HL-60/S4 treated with retinoic acid at 250 ng/mL for 4 days and 3 days (cell line): ENCODE results near the gene SLC13A5.
"Not testable (repeated sequence)": the region's sequence is repeated elsewhere in the genome, so short reads cannot be mapped to it uniquely, and the experiment has no call there.

ENCODE experiments used
- in situ Hi-C: fragments of 300-500 bp; cut with MboI; formaldehyde crosslinking; loops from 2 replicates; pipeline ENCODE4 v1.7.0; 2022; ENCODE audit warnings: low sequenced_read_pairs

SLC13A5 gene

GRCh38 chr17:6667516-6667915 is 45.7 kb downstream of the SLC13A5 start:
- in situ Hi-C loops, result loop anchor here (10.0 kb wide), 1 partner anchor 347 kb away; the partner anchor contains the start of gene RNASEK

- in situ Hi-C loops, result loop anchor here (10.0 kb wide), 1 partner anchor 348 kb away; the partner anchor contains the start of gene RNASEK
Observed at GRCh38 chr17:6666557-6666956, 46.6 kb downstream of the SLC13A5 start.

- in situ Hi-C loops, result loop anchor here (10.0 kb wide), 1 partner anchor 349 kb away; the partner anchor contains the start of gene RNASEK
Observed at GRCh38 chr17:6666077-6666521, 47.1 kb downstream of the SLC13A5 start.

DNA sequence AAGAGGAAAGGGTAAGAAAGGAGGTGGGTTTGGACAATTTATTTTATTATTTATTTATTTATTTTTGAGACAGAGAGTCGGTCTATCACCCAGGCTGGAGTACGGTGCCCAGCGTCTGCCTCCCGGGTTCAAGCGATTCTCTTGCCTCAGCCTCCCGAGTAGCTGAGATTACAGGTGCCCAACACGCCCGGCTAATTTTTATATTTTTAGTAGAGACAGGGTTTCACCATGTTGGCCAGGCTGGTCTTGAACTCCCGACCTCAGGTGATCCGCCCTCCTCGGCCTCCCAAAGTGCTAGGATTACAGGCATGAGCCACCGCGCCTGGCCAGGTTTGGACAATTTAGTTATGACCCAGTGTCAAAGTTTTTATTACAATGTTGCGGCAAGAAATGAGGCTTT is 50.0 kb downstream of the SLC13A5 start:
- in situ Hi-C loops, result loop anchor here (10.0 kb wide), 1 partner anchor 352 kb away; the partner anchor contains the start of gene RNASEK

GRCh38 chr17:6661464-6661848 is 51.7 kb downstream of the SLC13A5 start:
- in situ Hi-C loops, result loop anchor here (10.0 kb wide), 1 partner anchor 353 kb away; the partner anchor contains the start of gene RNASEK

DNA sequence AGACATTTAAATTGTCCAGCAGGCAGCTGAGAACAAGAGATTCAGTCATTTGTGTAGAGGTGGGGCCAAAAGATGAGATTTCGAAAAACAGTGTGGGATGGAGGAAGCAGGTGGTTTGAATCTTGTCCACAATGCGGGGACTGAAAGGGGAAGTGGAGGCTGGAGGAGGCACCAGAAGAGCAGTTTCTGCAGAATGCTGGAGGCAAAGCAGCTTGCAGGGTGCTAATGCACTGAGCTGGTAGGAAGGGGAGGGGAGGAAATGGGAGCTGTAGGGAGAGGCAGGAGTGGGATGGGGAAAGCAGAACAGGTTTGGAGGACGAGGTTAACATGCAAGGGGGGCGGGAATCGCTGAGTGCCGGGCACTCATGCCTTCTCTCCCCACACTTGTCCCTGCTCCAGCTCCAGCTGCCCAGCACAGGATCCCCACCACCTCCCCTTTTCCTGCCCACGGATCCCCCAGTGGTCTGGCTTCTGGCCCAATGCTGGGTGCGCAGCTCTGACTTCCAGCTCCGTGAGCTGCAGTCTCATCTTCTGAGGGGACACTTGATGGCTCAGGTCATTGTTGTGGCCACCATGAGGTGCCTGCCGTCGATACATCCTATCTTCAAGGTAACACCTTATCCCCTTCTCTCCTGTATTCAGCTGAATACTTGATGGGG is 52.2 kb downstream of the SLC13A5 start:
- in situ Hi-C loops, result loop anchor here (10.0 kb wide), 1 partner anchor 354 kb away; the partner anchor contains the start of gene RNASEK

DNA sequence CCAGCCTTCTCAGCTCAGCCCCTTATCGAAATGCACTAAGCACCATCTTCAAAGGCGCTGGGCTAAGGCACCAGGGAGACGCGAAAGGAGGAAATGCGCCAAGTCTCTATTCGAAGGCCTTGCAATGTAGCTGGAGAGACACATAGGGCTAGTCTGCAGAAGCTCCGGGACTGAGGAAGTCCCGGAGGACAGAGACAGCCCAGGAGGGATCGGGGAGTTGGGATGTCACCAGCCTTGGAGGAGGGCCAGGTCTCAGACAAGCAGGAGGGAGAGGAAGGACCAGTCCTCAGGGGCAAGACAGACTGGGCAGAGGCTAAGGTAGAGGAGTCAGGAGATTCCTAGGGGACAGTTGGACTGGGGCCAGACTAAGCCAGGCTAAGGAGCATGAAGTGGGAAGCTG is 53.1 kb downstream of the SLC13A5 start:
- in situ Hi-C loops, result loop anchor here (10.0 kb wide), 1 partner anchor 355 kb away; the partner anchor contains the start of gene RNASEK

- in situ Hi-C loops, result not testable (repeated sequence)
Observed at GRCh38 chr17:6658411-6658810, 54.8 kb downstream of the SLC13A5 start.

DNA sequence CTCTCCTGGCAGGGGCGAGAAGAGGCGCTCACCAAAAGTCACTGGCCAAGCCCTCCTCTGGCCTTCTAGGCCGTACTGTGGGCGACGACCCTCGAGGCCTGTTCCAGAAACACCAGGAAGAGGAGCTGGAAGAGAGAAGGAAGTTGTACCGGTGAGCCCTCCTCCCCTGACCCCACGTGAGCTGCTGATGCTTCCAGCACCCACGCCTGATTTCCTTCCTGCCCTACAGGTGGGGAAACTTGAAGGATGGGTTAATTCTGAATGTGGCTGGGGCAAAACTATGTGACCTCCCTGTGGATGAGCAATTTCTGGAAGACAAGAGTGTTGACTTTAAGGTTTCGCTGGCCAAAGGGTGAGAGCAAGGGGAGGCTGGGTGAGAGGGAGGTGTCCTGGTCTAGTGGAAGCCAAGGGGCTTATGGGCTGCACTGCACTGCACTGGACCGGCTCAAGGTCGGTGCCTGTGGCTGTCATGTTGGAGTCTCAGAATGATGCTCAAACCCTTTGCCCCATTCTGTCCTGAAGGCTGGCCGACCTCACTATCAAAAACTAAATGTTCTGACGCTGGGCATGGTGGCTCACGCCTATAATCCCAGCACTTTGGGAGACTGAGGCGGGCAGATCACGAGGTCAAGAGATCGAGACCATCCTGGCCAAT is 55.4 kb downstream of the SLC13A5 start:
- in situ Hi-C loops, result no loop called here

DNA sequence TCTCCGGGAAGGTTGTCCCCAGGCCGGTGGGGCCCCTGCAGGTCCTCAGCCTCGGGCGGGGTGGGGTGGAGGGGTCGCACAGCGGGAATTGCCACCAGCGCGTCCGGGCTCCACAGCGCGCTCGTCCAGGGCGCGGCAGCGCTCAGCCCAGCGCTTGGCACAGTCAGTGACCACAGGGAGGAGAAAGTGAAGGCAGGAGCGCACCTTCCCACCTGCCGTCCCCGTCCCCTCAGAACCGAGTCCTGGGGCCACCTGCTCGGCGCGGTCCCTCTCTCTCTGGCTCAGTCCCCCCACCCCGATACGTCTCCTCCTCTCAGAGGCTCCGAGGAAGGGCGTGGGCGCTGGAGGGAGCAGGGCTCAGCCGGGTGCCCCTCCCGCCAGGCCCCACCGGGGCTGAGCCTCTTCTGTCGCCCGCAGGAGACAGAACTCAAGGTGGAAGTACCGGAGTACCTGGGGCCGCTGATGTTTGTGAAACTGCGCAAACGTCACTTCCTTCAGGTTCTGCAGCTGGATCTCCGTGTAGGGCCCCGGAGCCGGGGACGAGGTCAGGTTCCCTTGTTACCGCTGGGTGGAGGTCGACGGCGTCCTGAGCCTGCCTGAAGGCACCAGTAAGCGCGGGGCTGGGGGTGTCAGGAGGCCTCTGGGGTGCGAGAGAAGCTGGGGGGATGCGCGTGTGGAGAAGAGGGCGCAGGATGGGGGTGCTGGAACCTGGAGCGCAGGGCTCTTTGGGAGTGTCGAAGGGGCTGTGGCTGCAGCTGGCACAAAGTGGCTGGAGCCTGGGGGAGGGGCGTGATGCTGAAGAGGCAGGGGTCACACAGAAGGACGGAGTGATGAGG is 56.2 kb downstream of the SLC13A5 start:
- in situ Hi-C loops, result not testable (repeated sequence)

DNA sequence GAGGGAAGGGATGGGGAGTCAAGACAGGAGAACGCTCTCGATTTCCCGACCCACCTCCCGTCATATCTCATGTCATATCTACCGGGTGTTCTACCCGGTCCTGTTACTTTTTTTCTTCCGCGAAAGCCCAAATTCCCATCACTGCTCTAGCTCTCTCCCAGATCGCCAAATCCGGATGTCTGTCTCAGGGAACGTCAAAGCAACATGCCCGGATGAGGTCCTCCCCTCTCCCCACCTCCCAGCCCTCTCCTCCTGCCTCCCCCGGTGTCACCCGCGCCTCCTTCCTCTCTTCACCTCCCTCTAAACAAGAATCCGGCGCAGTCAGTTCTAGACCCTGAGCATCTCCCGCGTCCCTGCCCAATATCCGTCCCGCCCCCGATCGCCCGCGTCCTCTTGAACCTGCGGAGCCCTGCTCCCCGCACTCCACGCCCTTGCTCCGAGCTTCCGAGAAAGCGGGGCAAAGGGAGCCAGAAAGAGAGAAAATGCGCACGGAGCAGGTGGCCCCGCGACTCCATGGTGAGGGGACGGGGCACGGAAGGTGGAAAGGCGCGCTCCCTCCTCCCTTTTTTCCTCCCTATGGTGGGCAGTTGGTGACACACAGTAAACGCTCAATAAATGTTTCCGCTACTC is 57.3 kb downstream of the SLC13A5 start:
- in situ Hi-C loops, result not testable (repeated sequence)

- in situ Hi-C loops, result no loop called here
Observed at GRCh38 chr17:6654841-6655731, 58.1 kb downstream of the SLC13A5 start.

GRCh38 chr17:6651919-6652452 is 61.2 kb downstream of the SLC13A5 start:
- in situ Hi-C loops, result no loop called here

- in situ Hi-C loops, result no loop called here
Observed at GRCh38 chr17:6651354-6651918, 61.7 kb downstream of the SLC13A5 start, which contains the start of the genes C17orf100 and MED31. Gene C17orf100, plus strand, starts transcription at chr17:6651762. Its CDS starts 152 bp downstream, at chr17:6651914. Gene MED31, minus strand, starts transcription at chr17:6651605. Its CDS starts 77 bp downstream, at chr17:6651528.

DNA sequence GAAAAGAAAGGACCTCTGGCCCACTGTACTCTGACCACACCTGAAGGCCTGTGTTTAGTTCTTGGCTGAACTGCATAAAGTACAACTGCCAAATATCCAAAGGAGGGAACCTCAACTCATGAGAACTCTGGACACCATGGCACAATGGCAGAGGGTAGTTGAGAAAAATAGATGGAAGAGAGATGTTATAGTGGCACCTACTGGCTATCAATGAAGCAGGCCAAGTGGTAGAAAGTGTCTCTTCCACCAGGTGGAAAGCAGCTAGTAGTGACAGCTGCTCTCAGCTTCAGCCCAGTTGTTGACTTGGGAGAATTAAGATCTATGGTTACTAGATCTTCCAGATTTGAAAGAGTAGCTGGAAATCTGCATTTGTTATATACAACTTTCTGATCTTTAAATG is 65.0 kb downstream of the SLC13A5 start:
- in situ Hi-C loops, result no loop called here

GRCh38 chr17:6643451-6644125 is 69.6 kb downstream of the SLC13A5 start:
- in situ Hi-C loops, result no loop called here

- in situ Hi-C loops, result no loop called here
Observed at GRCh38 chr17:6642592-6642991, 70.6 kb downstream of the SLC13A5 start.

DNA sequence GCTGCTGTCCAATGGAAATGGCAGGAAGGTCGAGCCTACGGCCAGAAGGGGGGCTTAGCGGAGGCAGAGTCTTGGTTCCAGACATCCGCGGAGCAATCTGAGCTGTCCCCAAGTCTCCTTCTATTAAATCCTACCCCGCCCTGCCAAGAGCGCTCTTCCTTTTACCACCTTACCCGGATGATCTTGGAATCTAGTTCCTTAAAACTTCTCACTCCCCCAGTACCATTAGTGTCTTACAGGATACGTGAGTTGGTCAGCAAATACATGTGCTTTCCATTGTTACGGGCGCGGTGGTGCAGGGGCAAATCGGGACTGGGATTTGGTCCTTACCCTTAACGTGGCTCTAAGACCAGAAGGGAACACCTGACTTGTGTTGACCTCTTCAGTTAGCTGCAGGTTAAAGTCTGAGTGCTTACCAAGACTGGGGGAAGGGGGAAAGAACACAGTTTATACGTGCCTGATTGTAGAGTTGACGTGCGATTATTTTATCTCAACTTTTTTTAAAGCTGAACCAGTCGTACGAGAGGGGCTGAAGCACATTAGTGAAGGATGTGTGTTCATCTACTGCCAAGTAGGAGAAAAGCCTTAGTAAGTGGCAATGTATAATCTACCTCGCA is 71.8 kb downstream of the SLC13A5 start:
- in situ Hi-C loops, result no loop called here
